Neural crest cell (in vitro differentiated cells): ENCODE data around the gene GSTA1. TPM values are rescaled to one million over a fixed set of nuclear protein-coding genes. Genes with fewer than 3 reads are reported as not detected.
"Not testable (repeated sequence)": the region's sequence is repeated elsewhere in the genome, so short reads cannot be mapped to it uniquely, and the experiment has no call there.

Experiments used
- DNase-seq: peaks from one replicate; pipeline ENCODE4 v3.0.0; 2021; ENCODE audit warnings: low read depth, mixed read lengths, low spot score
- H3K27ac Mint-ChIP-seq: one replicate; pipeline ENCODE4 v1.8.0; 2021; ENCODE audit warnings: mild to moderate bottlenecking, mixed read lengths; ENCODE audit not compliant: unreplicated experiment
- H3K27me3 Mint-ChIP-seq: 2 replicates; pipeline ENCODE4 v1.8.0; 2021; ENCODE audit warnings: low read depth, mild to moderate bottlenecking, mixed read lengths
- H3K36me3 Mint-ChIP-seq: 2 replicates; pipeline ENCODE4 v1.8.0; 2021; ENCODE audit warnings: low read depth, mild to moderate bottlenecking, mixed read lengths
- H3K4me1 Mint-ChIP-seq: 2 replicates; pipeline ENCODE4 v1.8.0; 2021; ENCODE audit warnings: mixed read lengths
- H3K4me3 Mint-ChIP-seq: one replicate; pipeline ENCODE4 v1.8.0; 2021; ENCODE audit warnings: mild to moderate bottlenecking, mixed read lengths
- H3K9me3 Mint-ChIP-seq: 2 replicates; pipeline ENCODE4 v1.8.0; 2021; ENCODE audit warnings: mixed read lengths
- CTCF ChIP-seq: fragments of 200-600 bp; sonication (generic); conservative IDR thresholded peaks from 2 replicates; pipeline ENCODE4 v1.5.0; 2021; ENCODE audit warnings: antibody characterized with exemption, mild to moderate bottlenecking
- total RNA-seq: library from RNA; stranded (reverse); gene quantifications from 2 replicates; pipeline ENCODE4 v1.2.1, GENCODE V29; 2021

GSTA1 gene
- total RNA-seq, 1 donor from 2014 or later = not detected

DNA sequence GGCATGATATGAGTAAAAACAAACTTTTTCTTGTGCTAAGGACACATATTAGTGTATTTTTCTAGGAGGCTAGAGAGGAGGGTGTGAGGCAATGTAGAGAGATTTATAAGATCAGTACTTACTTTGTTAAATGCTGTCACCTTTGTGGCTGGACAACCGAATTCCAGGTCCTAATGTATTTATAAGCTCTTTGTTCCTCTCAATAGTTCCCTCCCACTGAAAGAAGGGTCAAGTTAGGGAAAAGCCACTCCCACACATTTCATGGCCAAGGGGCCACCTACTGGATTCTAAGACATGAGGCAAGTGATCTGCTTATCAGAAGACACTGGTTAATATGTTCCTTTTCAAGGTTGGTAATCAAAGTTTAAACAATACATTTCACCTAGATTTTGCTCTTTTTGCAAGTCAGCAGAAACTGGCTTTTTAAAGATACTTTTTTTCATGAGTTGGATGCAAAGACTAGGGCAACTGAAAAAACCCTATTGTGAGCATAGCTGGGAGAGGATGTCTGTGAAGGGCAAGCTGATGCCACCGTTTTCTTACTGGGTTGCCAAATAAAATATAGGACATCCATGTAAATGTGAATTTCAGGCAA, 40.2 kb downstream of the GSTA1 start, which contains the start of gene GSTA2:
GSTA2 (minus strand) TSS at position 154 of the 595 bp plus-strand sequence. CDS start 5,528 bp downstream, outside the sequence.
- not testable (repeated sequence) for H3K4me3 Mint-ChIP-seq, H3K27me3 Mint-ChIP-seq, H3K36me3 Mint-ChIP-seq, H3K9me3 Mint-ChIP-seq, DNase-seq, H3K4me1 Mint-ChIP-seq
- H3K27ac Mint-ChIP-seq = peak within 1 kb of the TSS; percentile 57
- peak; percentile 14 for TF ChIP-seq CTCF

DNA sequence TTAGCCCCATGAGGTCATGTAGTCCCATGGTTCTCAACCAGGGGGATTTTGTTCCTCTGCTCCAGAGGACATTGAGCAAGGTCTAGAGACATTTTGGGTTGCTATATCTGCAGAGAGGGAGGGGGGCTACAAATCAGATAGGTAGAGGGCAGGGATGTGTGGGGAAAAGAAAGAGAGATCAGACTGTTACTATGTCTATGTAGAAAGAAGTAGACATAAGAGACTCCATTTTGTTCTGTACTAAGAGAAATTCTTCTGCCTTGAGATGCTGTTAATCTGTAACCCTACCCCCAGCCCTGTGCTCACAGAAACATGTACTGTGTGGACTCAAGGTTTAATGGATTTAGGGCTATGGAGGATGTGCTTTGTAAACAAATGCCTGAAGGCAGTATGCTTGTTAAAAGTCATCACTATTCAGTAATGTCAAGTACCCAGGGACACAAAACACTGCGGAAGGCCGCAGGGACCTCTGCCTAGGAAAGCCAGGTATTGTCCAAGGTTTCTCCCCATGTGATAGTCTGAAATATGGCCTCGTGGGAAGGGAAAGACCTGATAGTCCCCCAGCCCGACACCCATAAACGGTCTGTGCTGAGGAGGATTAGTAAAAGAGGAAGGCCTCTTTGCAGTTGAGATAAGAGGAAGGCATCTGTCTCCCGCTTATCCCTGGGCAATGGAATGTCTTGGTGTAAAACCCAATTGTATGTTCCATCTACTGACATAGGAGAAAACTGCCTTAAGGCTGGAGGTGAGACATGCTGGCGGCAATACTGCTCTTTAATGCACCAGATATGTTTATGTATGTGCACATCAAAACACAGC, 41.7 kb downstream of the GSTA1 start:
- H3K4me1 Mint-ChIP-seq, H3K27me3 Mint-ChIP-seq, DNase-seq, H3K36me3 Mint-ChIP-seq, H3K27ac Mint-ChIP-seq, H3K4me3 Mint-ChIP-seq, H3K9me3 Mint-ChIP-seq: not testable (repeated sequence)

DNA sequence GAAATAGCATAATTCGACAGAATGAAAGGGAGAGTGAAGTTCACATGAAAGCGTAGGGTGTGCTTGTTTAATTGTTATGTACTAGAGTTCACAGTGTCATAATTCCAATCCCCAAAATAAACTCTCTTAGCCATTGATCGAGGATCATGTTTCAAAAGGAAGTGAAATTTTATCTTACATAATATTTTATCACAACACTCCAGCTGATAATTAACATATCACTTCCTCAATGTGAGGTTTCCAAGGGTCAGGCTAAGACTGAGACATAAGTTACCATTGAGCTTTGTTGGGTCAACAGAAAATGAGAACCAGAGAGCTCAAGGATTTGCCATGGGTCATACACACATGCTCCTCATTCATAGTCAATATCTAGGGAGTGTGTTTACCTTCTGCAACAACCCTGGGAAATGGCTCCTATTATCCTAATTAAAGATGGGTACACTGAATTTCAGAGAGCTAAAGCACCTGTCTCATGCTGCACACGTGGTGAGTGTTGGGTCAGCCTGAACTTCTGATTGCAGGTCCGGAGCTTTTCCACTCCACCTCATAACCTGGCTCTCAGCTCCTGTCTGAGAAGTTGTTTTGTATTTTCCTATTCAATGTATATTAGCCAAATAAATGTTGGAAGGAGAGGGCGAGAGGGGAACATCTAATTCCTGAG, 43.4 kb downstream of the GSTA1 start:
- H3K4me1 Mint-ChIP-seq = peaks cover 6% of the 10 kb centered on the region
- no peak for DNase-seq
- no peak overlapping the region for H3K27ac Mint-ChIP-seq
- no peak overlapping the region for H3K4me3 Mint-ChIP-seq
- TF ChIP-seq CTCF = no peak
- peaks cover 8% of the 10 kb centered on the region for H3K9me3 Mint-ChIP-seq
- H3K27me3 Mint-ChIP-seq = no peaks in the 10 kb centered on the region
- H3K36me3 Mint-ChIP-seq = peaks cover 4% of the 10 kb centered on the region

DNA sequence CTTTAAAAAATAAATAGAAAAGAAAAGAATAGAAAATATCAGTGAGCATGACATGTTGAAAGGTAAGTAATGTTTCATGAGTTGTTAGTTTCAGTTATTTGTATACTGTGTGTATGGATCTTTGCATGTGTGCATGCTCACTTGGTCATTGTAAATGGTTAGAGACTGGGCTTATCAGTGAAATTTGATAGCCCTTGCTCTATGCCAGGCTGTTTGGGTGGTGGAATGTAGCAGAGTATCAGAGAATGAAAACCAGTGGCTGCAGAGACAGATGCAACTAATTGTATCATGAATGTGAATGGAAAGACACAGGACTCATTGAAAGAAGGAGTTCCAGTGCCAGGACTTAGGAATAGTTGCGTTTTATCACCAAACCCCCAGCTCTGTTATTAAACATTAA, 44.5 kb downstream of the GSTA1 start:
- Mint-ChIP-seq H3K4me1 (peaks cover 6% of the 10 kb centered on the region), H3K9me3 (peaks cover 11% of the 10 kb centered on the region), H3K4me3 (no peak overlapping the region), H3K27me3 (no peaks in the 10 kb centered on the region), H3K27ac (no peak overlapping the region), H3K36me3 (peaks cover 4% of the 10 kb centered on the region)
- no peak for TF ChIP-seq CTCF
- DNase-seq = no peak

- H3K9me3 Mint-ChIP-seq = peaks cover 11% of the 10 kb centered on the region
- not testable (repeated sequence) for H3K4me1 Mint-ChIP-seq, H3K27ac Mint-ChIP-seq, H3K4me3 Mint-ChIP-seq, H3K27me3 Mint-ChIP-seq, DNase-seq, H3K36me3 Mint-ChIP-seq
These were observed 45.8 kb downstream of the GSTA1 start for GRCh38 chr6:52757651-52758338.

DNA sequence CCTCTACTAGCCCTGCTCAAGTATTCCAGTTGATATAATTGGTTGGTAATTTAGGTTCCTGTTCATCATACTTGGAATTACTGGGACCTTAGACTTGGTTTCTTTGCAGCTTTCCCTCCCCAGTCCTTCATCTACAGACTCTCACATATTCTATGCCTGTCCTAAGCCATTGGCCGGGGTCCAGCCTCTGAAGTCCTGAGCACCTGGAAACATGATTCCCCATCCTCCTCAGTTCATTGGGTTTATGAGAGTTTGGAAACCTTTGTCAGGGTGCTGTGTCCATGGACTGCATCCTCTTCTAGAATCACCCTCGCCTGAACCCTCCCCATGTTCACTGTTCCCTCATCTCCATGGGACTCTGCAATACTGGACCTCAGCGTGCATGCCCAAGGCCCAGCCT, 49.2 kb downstream of the GSTA1 start:
- H3K27ac Mint-ChIP-seq = peak overlapping the region; percentile 12
- peaks cover 4% of the 10 kb centered on the region for H3K36me3 Mint-ChIP-seq
- no peak for DNase-seq
- TF ChIP-seq CTCF = no peak
- peaks cover 16% of the 10 kb centered on the region for H3K9me3 Mint-ChIP-seq
- H3K4me1 Mint-ChIP-seq = no peaks in the 10 kb centered on the region
- no peaks in the 10 kb centered on the region for H3K27me3 Mint-ChIP-seq
- H3K4me3 Mint-ChIP-seq = no peak overlapping the region

DNA sequence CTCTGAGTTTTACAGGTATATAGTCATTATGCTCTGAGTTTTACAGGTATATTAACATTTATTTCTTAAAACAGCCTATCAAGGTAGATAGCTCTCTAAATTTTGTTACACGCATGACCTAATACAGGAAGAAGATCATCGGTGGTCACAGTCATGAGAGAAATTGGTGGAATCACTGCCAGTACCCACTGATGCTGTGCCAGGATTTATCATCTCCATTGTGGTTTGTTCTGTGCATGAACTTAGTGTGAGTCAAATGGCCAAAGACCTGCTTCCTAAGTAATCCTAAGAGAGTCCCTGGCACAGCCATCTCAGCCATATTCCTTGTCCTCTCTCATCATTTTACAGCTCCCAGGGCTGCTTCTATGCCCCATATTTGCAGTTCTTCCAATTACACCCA, 50.5 kb downstream of the GSTA1 start:
- H3K36me3 Mint-ChIP-seq, H3K4me3 Mint-ChIP-seq, H3K4me1 Mint-ChIP-seq, DNase-seq, H3K27ac Mint-ChIP-seq, H3K27me3 Mint-ChIP-seq: not testable (repeated sequence)
- peaks cover 11% of the 10 kb centered on the region for H3K9me3 Mint-ChIP-seq
